Heart left ventricle (tissue), 16 donors: ENCODE data around the gene DYDC2. TPM values are rescaled to one million over a fixed set of nuclear protein-coding genes. Genes with fewer than 3 reads are reported as not detected.

Source experiments
- ATAC-seq, 4 donors: fragments of 200-7000 bp; cut with Tn5 transposase; one replicate each; pipeline ENCODE4 v1.9.1; 2020 to 2022; ENCODE audit warnings: moderate library complexity in 4 of 4, mild to moderate bottlenecking in 3 of 4, moderate number of reproducible peaks in 1 of 4
- DNase-seq, 5 donors: peaks; one replicate each; pipeline ENCODE4 v3.0.0-alpha.2; 2020
- H3K27ac ChIP-seq, 12 donors: fragments of 200-600 bp; sonication (generic) in 4 of 12; one replicate each; pipeline versions ENCODE4 v1.5.0 to v1.8.0; 2016 to 2022; ENCODE audit warnings: mild to moderate bottlenecking in 2 of 12
- H3K27me3 ChIP-seq, 9 donors: fragments of 200-600 bp; sonication (generic) in 2 of 9; one replicate each; pipeline versions ENCODE4 v1.5.1 to v1.8.0; 2016 to 2022; ENCODE audit warnings: mild to moderate bottlenecking in 3 of 9
- H3K36me3 ChIP-seq, 9 donors: fragments of 200-600 bp; sonication (generic) in 2 of 9; one replicate each; pipeline versions ENCODE4 v1.5.0 to v1.8.0; 2018 to 2022; ENCODE audit warnings: mild to moderate bottlenecking in 2 of 9
- H3K4me1 ChIP-seq, 12 donors: fragments of 200-600 bp; sonication (generic) in 4 of 12; one replicate each; pipeline versions ENCODE4 v1.5.0 to v1.8.0; 2016 to 2022; ENCODE audit warnings: mild to moderate bottlenecking in 3 of 12
- H3K4me3 ChIP-seq, 12 donors: fragments of 200-600 bp; sonication (generic) in 4 of 12; one replicate each; pipeline versions ENCODE4 v1.5.0 to v1.8.0; 2017 to 2022; ENCODE audit warnings: mild to moderate bottlenecking in 9 of 12, moderate library complexity in 4 of 12
- H3K9me3 ChIP-seq, 12 donors: fragments of 200-600 bp; sonication (generic) in 4 of 12; one replicate each; pipeline versions ENCODE4 v1.5.0 to v1.8.0; 2016 to 2022; ENCODE audit warnings: mild to moderate bottlenecking in 1 of 12
- POLR2A ChIP-seq, 2 donors: fragments of 450-650 bp; IDR thresholded peaks; one replicate each; pipeline ENCODE4 v1.6.1; 2017; ENCODE audit warnings: antibody characterized with exemption in 2 of 2, mild to moderate bottlenecking in 2 of 2, moderate library complexity in 2 of 2
- WGBS, 4 donors: extraction: QIAGEN DNeasy Blood & Tissue Kit in 2 of 4; methylation state at CpG; one replicate each; pipeline versions ENCODE4 v1.1.5 to v1.1.7; 2013 to 2018; 5-methylcytosine and 5-hydroxymethylcytosine counted together
- intact Hi-C, 10 donors: fragments of 100-400 bp; cut with DNase I; formaldehyde crosslinking; loops; one replicate each; pipeline versions ENCODE4 v1.11.1 to v1.14.2; 2022
- polyA plus RNA-seq, 2 donors: library from polyadenylated mRNA; stranded (reverse); fragments of 200-250 nt; gene quantifications; one replicate each; pipeline ENCODE4 v1.2.3, GENCODE V29; 2013
- total RNA-seq, 9 donors: library from RNA; depleted of rRNA in 2 of 9; stranded (reverse); fragments of >200 nt in 2 of 9; fragmentation: NEBNext Ultra II Directional in 3 of 9; extraction: Animal tissue kit (Norgen Biotek cat#: 25700) in 3 of 9; gene quantifications; one replicate each; pipeline versions ENCODE4 v1.1.0 to v1.2.4, GENCODE V29; 2016 to 2023
- TF ChIP-seq, protein P1 (sequence below), 12 donors: fragments of 200-600 bp; sonication (generic) in 4 of 12; IDR thresholded peaks; one replicate each; pipeline versions ENCODE4 v1.5.0 to v1.8.0; 2018 to 2022; ENCODE audit warnings: antibody characterized with exemption in 12 of 12, mild to moderate bottlenecking in 5 of 12
- donor health status: ischemic (EF 13 %, LVEDD 7.1; RV severe dilation, severe dysfunction).
- donor health status: healthy with polysubstance abuse.
- donor health status: DM: no; HTN: yes; CAD: no.
- donor health status: DM: no; HTN: no; CAD: no.
- donor health status: ischemic (EF 25% LVEDD 6.9; RV normal size, moderate dysfunction).
- donor health status: ischemic (EF 25% LVEDD 5.7; RV mildly dilated, moderate dysfunction).
- donor health status: healthy.
- donor health status: DM: yes; HTN: yes; CAD: no.
- donor health status: ischemic (EF 35%, LVEDD 5.7; RV mildly dilated, moderate dysfunction).
- donor health status: nonischemic (EF 11% LVEDD 7.7; RV severe dilation, severe dysfunction).
- donor health status: DM: yes; HTN: yes; CAD: no.
- donor health status: PGD.
- donor health status: ischemic (EF 29% LVEDD 5.4; RV normal size, mild dysfunction).
- donor health status: nonischemic (EF 23%, LVEDD 6.1; RV moderate dilation, normal function).

DYDC2 gene
- total and polyA plus RNA-seq, 11 donors = not detected

DNA sequence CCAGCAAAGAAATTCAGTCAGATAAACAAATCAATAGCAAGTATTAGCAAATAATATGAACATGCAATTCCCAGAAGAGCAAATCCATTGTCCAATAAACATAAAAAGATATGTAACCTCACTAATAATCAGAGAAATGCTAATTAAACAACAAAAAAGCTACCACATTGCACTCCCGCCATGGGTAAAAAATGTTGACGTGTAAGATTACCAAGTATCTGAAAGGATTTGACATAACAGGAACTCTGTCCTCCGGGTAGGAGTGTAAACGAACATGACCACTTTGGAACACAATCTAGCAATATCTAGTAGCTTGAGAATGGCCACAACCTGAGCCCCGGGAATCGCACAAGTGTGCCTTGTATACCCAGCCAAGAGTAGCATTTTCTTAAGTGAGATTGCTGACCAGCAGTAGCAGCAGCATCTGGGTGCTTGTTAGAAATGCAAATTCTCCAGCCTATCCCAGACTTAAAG lies 31.7 kb upstream of the DYDC2 start:
- no peak for ATAC-seq
- no peak for DNase-seq
- Histone ChIP-seq H3K27me3 (peaks cover 0 to 11% (median 0%) of the 10 kb centered on the region in 9 donors), H3K9me3 (no peaks in the 10 kb centered on the region), H3K4me3 (no peak overlapping the region), H3K4me1 (no peaks in the 10 kb centered on the region), H3K27ac (no peak overlapping the region), H3K36me3 (no peaks in the 10 kb centered on the region)
- WGBS, 4 donors = 67 to 70% (median 67%) methylated on average over 6 of the region's 6 CpGs
- no peak for TF ChIP-seq POLR2A (IDR thresholded peaks at IDR 0.05)
- TF ChIP-seq, protein P1, sequence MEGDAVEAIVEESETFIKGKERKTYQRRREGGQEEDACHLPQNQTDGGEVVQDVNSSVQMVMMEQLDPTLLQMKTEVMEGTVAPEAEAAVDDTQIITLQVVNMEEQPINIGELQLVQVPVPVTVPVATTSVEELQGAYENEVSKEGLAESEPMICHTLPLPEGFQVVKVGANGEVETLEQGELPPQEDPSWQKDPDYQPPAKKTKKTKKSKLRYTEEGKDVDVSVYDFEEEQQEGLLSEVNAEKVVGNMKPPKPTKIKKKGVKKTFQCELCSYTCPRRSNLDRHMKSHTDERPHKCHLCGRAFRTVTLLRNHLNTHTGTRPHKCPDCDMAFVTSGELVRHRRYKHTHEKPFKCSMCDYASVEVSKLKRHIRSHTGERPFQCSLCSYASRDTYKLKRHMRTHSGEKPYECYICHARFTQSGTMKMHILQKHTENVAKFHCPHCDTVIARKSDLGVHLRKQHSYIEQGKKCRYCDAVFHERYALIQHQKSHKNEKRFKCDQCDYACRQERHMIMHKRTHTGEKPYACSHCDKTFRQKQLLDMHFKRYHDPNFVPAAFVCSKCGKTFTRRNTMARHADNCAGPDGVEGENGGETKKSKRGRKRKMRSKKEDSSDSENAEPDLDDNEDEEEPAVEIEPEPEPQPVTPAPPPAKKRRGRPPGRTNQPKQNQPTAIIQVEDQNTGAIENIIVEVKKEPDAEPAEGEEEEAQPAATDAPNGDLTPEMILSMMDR (IDR thresholded peaks at IDR 0.05) = no peak
- intact Hi-C loops = no loop called here

DNA sequence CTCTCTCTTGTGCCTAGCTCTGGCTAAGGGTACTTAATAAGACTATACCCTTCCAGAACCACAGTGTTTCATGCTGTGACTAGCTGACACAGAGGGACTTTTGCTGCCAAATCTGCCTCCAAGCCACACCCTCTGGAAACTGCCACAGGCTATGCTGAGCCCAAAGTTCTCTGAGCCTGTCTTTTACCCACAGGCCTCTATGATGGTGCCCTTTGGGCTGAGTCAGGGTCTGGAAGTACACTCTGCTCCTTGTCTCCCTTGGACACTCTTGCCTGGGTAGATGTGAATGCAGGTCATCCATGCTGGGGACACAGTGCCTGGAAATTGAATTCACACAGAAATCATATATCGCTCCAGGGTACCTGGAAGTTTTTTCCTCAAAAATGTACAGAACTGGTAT lies 22.6 kb upstream of the DYDC2 start:
- TF ChIP-seq, protein P1 (IDR thresholded peaks at IDR 0.05) = no peak
- TF ChIP-seq POLR2A (IDR thresholded peaks at IDR 0.05) = no peak
- no peaks in the 10 kb centered on the region for H3K36me3 ChIP-seq
- no peaks in the 10 kb centered on the region for H3K4me1 ChIP-seq
- WGBS, 4 donors = 97 to 100% (median 98%) methylated on average over 1 of the region's 1 CpG
- no peak overlapping the region for H3K4me3 ChIP-seq
- intact Hi-C loops = no loop called here
- peaks cover 0 to 3% (median 0%) of the 10 kb centered on the region in 9 donors for H3K27me3 ChIP-seq
- DNase-seq = no peak
- no peak overlapping the region for H3K27ac ChIP-seq
- H3K9me3 ChIP-seq = peaks cover 0 to 6% (median 0%) of the 10 kb centered on the region in 12 donors
- peak in 3 of 4 donors; percentile 33 to 81 (median 55) for ATAC-seq

DNA sequence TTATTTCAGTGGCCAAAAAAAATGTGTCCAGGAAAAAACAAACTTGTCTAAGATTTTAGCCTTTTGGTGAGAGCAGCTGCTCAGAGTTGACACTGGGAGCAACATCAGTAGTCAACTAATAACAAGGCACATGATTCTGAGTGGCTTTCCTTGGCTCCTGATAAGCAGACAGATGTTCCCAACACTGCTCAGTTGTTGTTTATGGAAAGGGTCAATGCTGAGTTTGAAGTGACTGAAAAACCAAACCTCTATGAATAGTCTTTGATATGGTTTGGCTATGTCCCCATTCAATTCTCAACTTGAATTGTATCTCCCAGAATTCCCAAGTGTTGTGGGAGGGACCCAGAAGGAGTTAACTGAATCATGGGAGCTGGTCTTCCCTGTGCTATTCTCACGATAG lies 12.3 kb upstream of the DYDC2 start:
- ATAC-seq = no peak
- Histone ChIP-seq H3K27me3 (peaks cover 0 to 3% (median 0%) of the 10 kb centered on the region in 9 donors), H3K4me3 (peak overlapping the region in 1 of 12 donors; percentile 14), H3K36me3 (no peaks in the 10 kb centered on the region), H3K9me3 (no peaks in the 10 kb centered on the region), H3K27ac (no peak overlapping the region), H3K4me1 (no peaks in the 10 kb centered on the region)
- TF ChIP-seq, protein P1 (IDR thresholded peaks at IDR 0.05) = no peak
- no peak for TF ChIP-seq POLR2A (IDR thresholded peaks at IDR 0.05)
- no peak for DNase-seq
- intact Hi-C loops = no loop called here
- WGBS, 4 donors = 52 to 61% (median 57%) methylated on average over 1 of the region's 1 CpG

DNA sequence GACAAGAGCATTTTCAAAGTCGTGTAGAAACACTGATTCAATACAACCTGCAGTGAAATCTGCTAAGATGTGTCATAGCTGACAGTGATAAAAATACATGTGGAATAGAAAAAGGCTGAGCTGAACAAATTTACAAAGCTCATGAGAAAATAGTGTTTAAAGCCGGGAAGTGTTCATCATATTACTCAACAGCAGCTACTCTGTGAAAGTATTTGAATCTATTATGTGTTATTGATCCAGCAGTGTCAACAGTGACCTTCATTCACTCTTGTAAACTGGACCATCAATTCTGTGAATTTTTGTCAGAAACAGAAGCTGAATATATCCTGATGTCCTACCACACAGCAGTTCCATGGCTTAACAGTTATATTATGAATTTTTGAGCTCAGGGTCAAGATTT lies 11.7 kb upstream of the DYDC2 start:
- Histone ChIP-seq H3K36me3 (no peaks in the 10 kb centered on the region), H3K4me1 (no peaks in the 10 kb centered on the region), H3K4me3 (peak overlapping the region in 1 of 12 donors; percentile 14), H3K27me3 (peaks cover 0 to 3% (median 0%) of the 10 kb centered on the region in 9 donors), H3K27ac (no peak overlapping the region), H3K9me3 (no peaks in the 10 kb centered on the region)
- ATAC-seq = no peak
- WGBS, 4 donors = 66 to 74% (median 69%) methylated on average over 2 of the region's 2 CpGs
- intact Hi-C loops = no loop called here
- no peak for DNase-seq
- TF ChIP-seq, protein P1 (IDR thresholded peaks at IDR 0.05) = no peak
- TF ChIP-seq POLR2A (IDR thresholded peaks at IDR 0.05) = no peak
